HepG2 (cell line): ENCODE data around the gene FRMD6.

Source experiments
- ATF4 ChIP-seq, 2 experiments: fragments of 450-650 bp in 1 of 2; sonication (generic) in 1 of 2; formaldehyde crosslinking; IDR thresholded peaks; 2 replicates each; pipeline versions ENCODE4 v1.5.0 to v1.8.0; 2020 to 2022; ENCODE audit warnings: mild to moderate bottlenecking in 1 of 2, missing genetic modification reagents in 1 of 2
- EZH2 ChIP-seq: conservative IDR thresholded peaks from 2 replicates; pipeline ENCODE4 v1.6.1; 2012; ENCODE audit warnings: mild to moderate bottlenecking, low read depth, low read length, moderate library complexity
- JUN ChIP-seq: sonication (generic); formaldehyde crosslinking; IDR thresholded peaks from 2 replicates; pipeline ENCODE4 v1.4.0; 2020; ENCODE audit warnings: mild to moderate bottlenecking, missing genetic modification reagents
- JUND ChIP-seq: sonication (generic); formaldehyde crosslinking; IDR thresholded peaks from 2 replicates; pipeline ENCODE4 v1.8.0; 2022; ENCODE audit warnings: mild to moderate bottlenecking, missing genetic modification reagents
- TARDBP ChIP-seq: sonication (generic); formaldehyde crosslinking; IDR thresholded peaks from 2 replicates; pipeline ENCODE4 v1.8.0; 2022; ENCODE audit warnings: mild to moderate bottlenecking, missing genetic modification reagents
- ZFP41 ChIP-seq: sonication (generic); formaldehyde crosslinking; IDR thresholded peaks from 2 replicates; pipeline ENCODE4 v1.4.0; 2020; ENCODE audit warnings: mild to moderate bottlenecking, missing genetic modification reagents, borderline replicate concordance
- ZNF713 ChIP-seq: sonication (generic); formaldehyde crosslinking; IDR thresholded peaks from 2 replicates; pipeline ENCODE4 v1.4.0; 2020; ENCODE audit warnings: mild to moderate bottlenecking, missing genetic modification reagents
- TF ChIP-seq, protein P1 (sequence below): IDR thresholded peaks from 2 replicates; pipeline ENCODE4 v1.6.1; 2012; ENCODE audit warnings: inconsistent platforms
- TF ChIP-seq, protein P2 (sequence below): sonication (generic); formaldehyde crosslinking; IDR thresholded peaks from 2 replicates; pipeline ENCODE4 v1.4.0; 2020; ENCODE audit warnings: mild to moderate bottlenecking, low read depth, missing genetic modification reagents
- TF ChIP-seq, protein P3 (sequence below): sonication (generic); formaldehyde crosslinking; IDR thresholded peaks from 2 replicates; pipeline ENCODE4 v1.4.0; 2020; ENCODE audit warnings: missing genetic modification reagents

- TF ChIP-seq, protein P1, sequence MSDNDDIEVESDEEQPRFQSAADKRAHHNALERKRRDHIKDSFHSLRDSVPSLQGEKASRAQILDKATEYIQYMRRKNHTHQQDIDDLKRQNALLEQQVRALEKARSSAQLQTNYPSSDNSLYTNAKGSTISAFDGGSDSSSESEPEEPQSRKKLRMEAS: no peak
- TF ChIP-seq EZH2 (no peak), ZFP41 (CRISPR knock-in tag) (no peak), ATF4 (CRISPR knock-in tag; IDR thresholded peaks at IDR 0.05) (no peak), TARDBP (CRISPR knock-in tag) (no peak), ZNF713 (CRISPR knock-in tag) (no peak), JUND (CRISPR knock-in tag) (no peak), JUN (CRISPR knock-in tag) (no peak)
- TF ChIP-seq, protein P2, sequence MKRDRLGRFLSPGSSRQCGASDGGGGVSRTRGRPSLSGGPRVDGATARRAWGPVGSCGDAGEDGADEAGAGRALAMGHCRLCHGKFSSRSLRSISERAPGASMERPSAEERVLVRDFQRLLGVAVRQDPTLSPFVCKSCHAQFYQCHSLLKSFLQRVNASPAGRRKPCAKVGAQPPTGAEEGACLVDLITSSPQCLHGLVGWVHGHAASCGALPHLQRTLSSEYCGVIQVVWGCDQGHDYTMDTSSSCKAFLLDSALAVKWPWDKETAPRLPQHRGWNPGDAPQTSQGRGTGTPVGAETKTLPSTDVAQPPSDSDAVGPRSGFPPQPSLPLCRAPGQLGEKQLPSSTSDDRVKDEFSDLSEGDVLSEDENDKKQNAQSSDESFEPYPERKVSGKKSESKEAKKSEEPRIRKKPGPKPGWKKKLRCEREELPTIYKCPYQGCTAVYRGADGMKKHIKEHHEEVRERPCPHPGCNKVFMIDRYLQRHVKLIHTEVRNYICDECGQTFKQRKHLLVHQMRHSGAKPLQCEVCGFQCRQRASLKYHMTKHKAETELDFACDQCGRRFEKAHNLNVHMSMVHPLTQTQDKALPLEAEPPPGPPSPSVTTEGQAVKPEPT (CRISPR knock-in tag): no peak
- TF ChIP-seq, protein P3, sequence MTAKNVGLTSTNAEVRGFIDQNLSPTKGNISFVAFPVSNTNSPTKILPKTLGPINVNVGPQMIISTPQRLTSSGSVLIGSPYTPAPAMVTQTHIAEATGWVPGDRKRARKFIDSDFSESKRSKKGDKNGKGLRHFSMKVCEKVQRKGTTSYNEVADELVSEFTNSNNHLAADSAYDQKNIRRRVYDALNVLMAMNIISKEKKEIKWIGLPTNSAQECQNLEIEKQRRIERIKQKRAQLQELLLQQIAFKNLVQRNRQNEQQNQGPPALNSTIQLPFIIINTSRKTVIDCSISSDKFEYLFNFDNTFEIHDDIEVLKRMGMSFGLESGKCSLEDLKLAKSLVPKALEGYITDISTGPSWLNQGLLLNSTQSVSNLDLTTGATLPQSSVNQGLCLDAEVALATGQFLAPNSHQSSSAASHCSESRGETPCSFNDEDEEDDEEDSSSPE: no peak
Observed at GRCh38 chr14:51680031-51680430, 28.3 kb downstream of the FRMD6 start.
